HepG2 (cell line): ENCODE measurements around the gene OR13A1. TPM values are rescaled to one million over a fixed set of nuclear protein-coding genes. Genes with fewer than 3 reads are reported as not detected.

Experiments used
- ATAC-seq: fragments of 200-7000 bp; cut with Tn5 transposase; 3 replicates; pipeline ENCODE4 v1.9.1; 2020; ENCODE audit warnings: mild to moderate bottlenecking, moderate library complexity
- BruUV-seq: library from RNA; stranded (reverse); fragments of 400-500 nt; replicated peaks from 2 replicates; lab custom pipeline; 2021; lab: Mats Ljungman, UMichigan
- CTCF ChIA-PET: fragments of 300-600 bp; formaldehyde crosslinking; extraction: SDS; loops from one replicate; lab custom pipeline; 2021; ENCODE audit warnings: low total read pairs, inconsistent platforms, low intra/inter-chr PET ratio; lab: Yijun Ruan, JAX
- POLR2A ChIA-PET: fragments of 350-600 bp; sonication (Branson Sonifier 250); formaldehyde crosslinking; loops from one replicate; lab custom pipeline; 2020; ENCODE audit warnings: antibody characterized with exemption, inconsistent platforms; lab: Yijun Ruan, JAX
- DNase-seq: peaks from one replicate; pipeline ENCODE4 v3.0.0-alpha.2; 2015; ENCODE audit warnings: low spot score
- FAIRE-seq: peaks from 3 replicates; lab custom pipeline; 2011; peaks lifted over from hg19 to GRCh38; lab: Jason Lieb, UNC
- H2AFZ ChIP-seq: one replicate; pipeline ENCODE4 v1.6.1; 2011; ENCODE audit warnings: low read length, inconsistent platforms
- H3K27ac ChIP-seq: fragments of 300-600 bp; 3 replicates; pipeline ENCODE4 v1.8.0; 2011; ENCODE audit warnings: mixed run types, mild to moderate bottlenecking, mixed read lengths, low read length, inconsistent platforms; ENCODE audit not compliant: insufficient read depth; ENCODE audit errors: extremely low read length
- H3K27me3 ChIP-seq, 2 experiments: fragments of 200-600 bp in 1 of 2; 2 replicates in 1 of 2; 3 replicates in 1 of 2; pipeline versions ENCODE4 v1.6.0 to v1.8.0; 2011; ENCODE audit warnings: low read length in 2 of 2, mild to moderate bottlenecking in 2 of 2, moderate library complexity in 2 of 2, inconsistent platforms in 1 of 2; ENCODE audit not compliant: insufficient read depth in 2 of 2, control insufficient read depth in 1 of 2
- H3K36me3 ChIP-seq, 2 experiments: fragments of 200-600 bp in 1 of 2; replicated peaks in 1 of 2; 2 replicates in 1 of 2; 3 replicates in 1 of 2; pipeline versions ENCODE4 v1.5.1 to v1.8.0; 2011; ENCODE audit warnings: low read length in 2 of 2, inconsistent platforms in 1 of 2; ENCODE audit not compliant: insufficient read depth in 2 of 2, control insufficient read depth in 1 of 2
- H3K4me1 ChIP-seq: 2 replicates; pipeline ENCODE4 v1.5.1; 2012; ENCODE audit warnings: low read length, inconsistent platforms; ENCODE audit not compliant: insufficient read depth
- H3K4me2 ChIP-seq: 2 replicates; pipeline ENCODE4 v1.6.0; 2011; ENCODE audit warnings: low read depth, low read length, inconsistent platforms
- H3K4me3 ChIP-seq, 3 experiments: fragments of 200-600 bp in 1 of 3; sonication (generic), shearing (Covaris generic) in 1 of 3; replicated peaks in 1 of 3; 2 replicates each; pipeline ENCODE4 v1.5.1; 2011 to 2016; ENCODE audit warnings: low read length in 3 of 3, inconsistent platforms in 2 of 3, low read depth in 2 of 3, mild to moderate bottlenecking in 2 of 3, control low read depth in 1 of 3, mixed read lengths in 1 of 3; ENCODE audit not compliant: insufficient read depth in 1 of 3
- H3K79me2 ChIP-seq: one replicate; pipeline ENCODE4 v1.6.1; 2011; ENCODE audit warnings: low read length, inconsistent platforms; ENCODE audit not compliant: insufficient read depth
- H3K9ac ChIP-seq: 2 replicates; pipeline ENCODE4 v1.6.0; 2011; ENCODE audit warnings: mild to moderate bottlenecking, low read depth, low read length, inconsistent platforms; ENCODE audit not compliant: insufficient read depth
- H3K9me3 ChIP-seq: 2 replicates; pipeline ENCODE4 v1.5.1; 2012; ENCODE audit warnings: mild to moderate bottlenecking, low read length
- H4K20me1 ChIP-seq: 2 replicates; pipeline ENCODE4 v1.6.0; 2011; ENCODE audit warnings: inconsistent platforms, mild to moderate bottlenecking, low read length, moderate library complexity; ENCODE audit not compliant: insufficient read depth
- ASH2L ChIP-seq: fragments of 300-600, 200-600 bp; sonication (generic); IDR thresholded peaks from 2 replicates; pipeline ENCODE4 v1.7.0; 2017; ENCODE audit warnings: low read depth, mild to moderate bottlenecking, moderate library complexity, mixed read lengths, low read length; ENCODE audit not compliant: insufficient read length
- ATM ChIP-seq: fragments of 450-650 bp; IDR thresholded peaks from 2 replicates; pipeline ENCODE4 v1.7.1; 2017; ENCODE audit warnings: mild to moderate bottlenecking, borderline replicate concordance
- BRD4 ChIP-seq: sonication (generic); formaldehyde crosslinking; IDR thresholded peaks from 2 replicates; pipeline ENCODE4 v1.4.0; 2020; ENCODE audit warnings: missing genetic modification reagents
- CAMTA2 ChIP-seq: sonication (generic); formaldehyde crosslinking; IDR thresholded peaks from 2 replicates; pipeline ENCODE4 v1.4.0; 2020; ENCODE audit warnings: mild to moderate bottlenecking, missing genetic modification reagents, borderline replicate concordance
- CENPBD1 ChIP-seq: sonication (generic); formaldehyde crosslinking; IDR thresholded peaks from 2 replicates; pipeline ENCODE4 v1.8.0; 2022; ENCODE audit warnings: missing genetic modification reagents, low read depth, mild to moderate bottlenecking, borderline replicate concordance
- GATA4 ChIP-seq: sonication (generic); IDR thresholded peaks from 2 replicates; pipeline ENCODE4 v1.6.1; 2016; ENCODE audit warnings: antibody characterized with exemption, low read depth, borderline replicate concordance
- GATAD2A ChIP-seq: IDR thresholded peaks from 2 replicates; pipeline ENCODE4 v1.6.1; 2016
- HDAC2 ChIP-seq: sonication (generic); formaldehyde crosslinking; IDR thresholded peaks from 2 replicates; pipeline ENCODE4 v1.4.0; 2020; ENCODE audit warnings: missing genetic modification reagents
- MYC ChIP-seq: sonication (generic); formaldehyde crosslinking; IDR thresholded peaks from 2 replicates; pipeline ENCODE4 v1.9.0; 2021; ENCODE audit warnings: missing genetic modification reagents, borderline replicate concordance
- MYNN ChIP-seq: sonication (generic); formaldehyde crosslinking; IDR thresholded peaks from 2 replicates; pipeline ENCODE4 v1.4.0; 2020; ENCODE audit warnings: mild to moderate bottlenecking, low read depth, missing genetic modification reagents
- SAP130 ChIP-seq: IDR thresholded peaks from 2 replicates; pipeline ENCODE4 v1.6.1; 2016; ENCODE audit warnings: low read depth
- SIN3A ChIP-seq: IDR thresholded peaks from 2 replicates; pipeline ENCODE4 v1.6.1; 2011; ENCODE audit warnings: low read depth, mild to moderate bottlenecking, control low read depth, low read length, borderline replicate concordance
- SMARCC2 ChIP-seq: fragments of 450-650 bp; IDR thresholded peaks from 2 replicates; pipeline ENCODE4 v1.6.1; 2017; ENCODE audit warnings: antibody characterized with exemption, mild to moderate bottlenecking
- TAF15 ChIP-seq: fragments of 200-400 bp; formaldehyde crosslinking; IDR thresholded peaks from one replicate; pipeline ENCODE4 v1.6.1; 2018; ENCODE audit warnings: mild to moderate bottlenecking, low read depth, low read length; ENCODE audit not compliant: poor library complexity, severe bottlenecking
- THAP8 ChIP-seq: sonication (generic); formaldehyde crosslinking; IDR thresholded peaks from 2 replicates; pipeline ENCODE4 v1.5.1; 2020; ENCODE audit warnings: missing genetic modification reagents, mild to moderate bottlenecking, borderline replicate concordance
- TRIM24 ChIP-seq: sonication (generic); formaldehyde crosslinking; IDR thresholded peaks from 2 replicates; pipeline ENCODE4 v1.8.0; 2022; ENCODE audit warnings: mild to moderate bottlenecking, missing genetic modification reagents
- ZNF136 ChIP-seq: sonication (generic); formaldehyde crosslinking; IDR thresholded peaks from 2 replicates; pipeline ENCODE4 v1.8.1; 2022; ENCODE audit warnings: low read depth, mild to moderate bottlenecking, moderate library complexity, missing genetic modification reagents
- WGBS: methylation state at CpG from one replicate; pipeline ENCODE4 v1.1.6; 2017; ENCODE audit warnings: low lambda C conversion rate; 5-methylcytosine and 5-hydroxymethylcytosine counted together
- in situ Hi-C: cut with HindIII; loops from 2 replicates; pipeline ENCODE4 v1.10.0; 2017; ENCODE audit warnings: low pct_unique_long_range_greater_than_20kb; ENCODE audit not compliant: extremely low pct_ligation_motif_present
- intact Hi-C: fragments of 100-400 bp; cut with micrococcal nuclease; formaldehyde crosslinking; loops from one replicate; pipeline ENCODE4 v1.10.0; 2022; ENCODE audit not compliant: unreplicated experiment
- polyA plus RNA-seq, 8 experiments: library from polyadenylated mRNA; depleted of rRNA in 3 of 8; stranded (reverse) in 7 of 8; unstranded in 1 of 8; fragments of >200 nt; fragmentation: Illumina TruSeq in 4 of 8; extraction: Trizol in 4 of 8; gene quantifications; 2 replicates each; pipeline versions ENCODE4 v1.2.1 to v1.2.3, GENCODE V29; 2011 to 2016; ENCODE audit warnings: low read depth in 4 of 8, missing spikeins in 1 of 8, mixed read lengths in 1 of 8; ENCODE audit not compliant: insufficient read depth in 1 of 8
- total RNA-seq, 5 experiments: library from RNA; depleted of rRNA; stranded (reverse); fragments of >200 nt; fragmentation: Illumina TruSeq; extraction: Trizol; gene quantifications; 2 replicates each; pipeline ENCODE4 v1.2.3, GENCODE V29; 2016; ENCODE audit warnings: low read depth in 1 of 5
- TF ChIP-seq, protein P1 (sequence below): sonication (generic); formaldehyde crosslinking; IDR thresholded peaks from 2 replicates; pipeline ENCODE4 v1.4.0; 2020; ENCODE audit warnings: missing genetic modification reagents
- TF ChIP-seq, protein P2 (sequence below): sonication (generic); formaldehyde crosslinking; IDR thresholded peaks from 2 replicates; pipeline ENCODE4 v1.4.0; 2020; ENCODE audit warnings: missing genetic modification reagents, low read depth, mild to moderate bottlenecking, borderline replicate concordance

OR13A1 gene
- total and polyA plus RNA-seq, 2 of the 13 experiments (the other 11 are each of a cell fraction or from before 2014, with no cell fraction given): not detected

GRCh38 chr10:45353186-45353585 is 37.8 kb upstream of the OR13A1 start:
- no peaks in the 10 kb centered on the region for H4K20me1 ChIP-seq
- WGBS: 18% methylated on average over 1 of the region's 1 CpG
- intact Hi-C loops: no loop called here
- TF ChIP-seq SIN3A: no peak
- TF ChIP-seq HDAC2 (CRISPR knock-in tag): no peak
- no peak for TF ChIP-seq ATM
- no peak for TF ChIP-seq GATAD2A (CRISPR knock-in tag)
- TF ChIP-seq, protein P1, sequence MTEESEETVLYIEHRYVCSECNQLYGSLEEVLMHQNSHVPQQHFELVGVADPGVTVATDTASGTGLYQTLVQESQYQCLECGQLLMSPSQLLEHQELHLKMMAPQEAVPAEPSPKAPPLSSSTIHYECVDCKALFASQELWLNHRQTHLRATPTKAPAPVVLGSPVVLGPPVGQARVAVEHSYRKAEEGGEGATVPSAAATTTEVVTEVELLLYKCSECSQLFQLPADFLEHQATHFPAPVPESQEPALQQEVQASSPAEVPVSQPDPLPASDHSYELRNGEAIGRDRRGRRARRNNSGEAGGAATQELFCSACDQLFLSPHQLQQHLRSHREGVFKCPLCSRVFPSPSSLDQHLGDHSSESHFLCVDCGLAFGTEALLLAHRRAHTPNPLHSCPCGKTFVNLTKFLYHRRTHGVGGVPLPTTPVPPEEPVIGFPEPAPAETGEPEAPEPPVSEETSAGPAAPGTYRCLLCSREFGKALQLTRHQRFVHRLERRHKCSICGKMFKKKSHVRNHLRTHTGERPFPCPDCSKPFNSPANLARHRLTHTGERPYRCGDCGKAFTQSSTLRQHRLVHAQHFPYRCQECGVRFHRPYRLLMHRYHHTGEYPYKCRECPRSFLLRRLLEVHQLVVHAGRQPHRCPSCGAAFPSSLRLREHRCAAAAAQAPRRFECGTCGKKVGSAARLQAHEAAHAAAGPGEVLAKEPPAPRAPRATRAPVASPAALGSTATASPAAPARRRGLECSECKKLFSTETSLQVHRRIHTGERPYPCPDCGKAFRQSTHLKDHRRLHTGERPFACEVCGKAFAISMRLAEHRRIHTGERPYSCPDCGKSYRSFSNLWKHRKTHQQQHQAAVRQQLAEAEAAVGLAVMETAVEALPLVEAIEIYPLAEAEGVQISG (CRISPR knock-in tag): no peak
- no peak for TF ChIP-seq CENPBD1 (CRISPR knock-in tag)
- no peak for TF ChIP-seq THAP8 (CRISPR knock-in tag)
- TF ChIP-seq ASH2L: no peak
- no peak for TF ChIP-seq CAMTA2 (CRISPR knock-in tag)
- no peak for TF ChIP-seq MYC (CRISPR knock-in tag)
- TF ChIP-seq TAF15: no peak
- no peak for TF ChIP-seq MYNN (CRISPR knock-in tag)
- TF ChIP-seq SAP130 (CRISPR knock-in tag): no peak
- TF ChIP-seq, protein P2, sequence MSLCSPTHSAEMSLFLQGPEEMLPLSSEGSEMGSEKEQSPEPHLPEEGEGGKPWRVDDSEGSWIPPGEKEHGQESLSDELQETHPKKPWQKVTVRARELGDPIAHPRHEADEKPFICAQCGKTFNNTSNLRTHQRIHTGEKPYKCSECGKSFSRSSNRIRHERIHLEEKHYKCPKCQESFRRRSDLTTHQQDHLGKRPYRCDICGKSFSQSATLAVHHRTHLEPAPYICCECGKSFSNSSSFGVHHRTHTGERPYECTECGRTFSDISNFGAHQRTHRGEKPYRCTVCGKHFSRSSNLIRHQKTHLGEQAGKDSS: no peak
- TF ChIP-seq BRD4 (CRISPR knock-in tag): no peak
- no peak for TF ChIP-seq TRIM24 (CRISPR knock-in tag)
- TF ChIP-seq SMARCC2: no peak
- no peak for TF ChIP-seq ZNF136 (CRISPR knock-in tag)
- TF ChIP-seq GATA4: no peak
- H3K4me1 ChIP-seq: no peaks in the 10 kb centered on the region
- no peak overlapping the region for H3K9ac ChIP-seq
- no TSS peak for BruUV-seq
- ChIA-PET CTCF (no interaction called here), POLR2A (no interaction called here)
- H3K9me3 ChIP-seq: no peaks in the 10 kb centered on the region
- ATAC-seq (no peak), FAIRE-seq (no peak), DNase-seq (no peak)
- no peak overlapping the region for H3K4me3 ChIP-seq
- H3K4me2 ChIP-seq: no peak overlapping the region
- no peak overlapping the region for H3K27ac ChIP-seq
- H2AFZ ChIP-seq: no peak overlapping the region
- in situ Hi-C loops: no loop called here
- H3K36me3 ChIP-seq: no peaks in the 10 kb centered on the region
- H3K79me2 ChIP-seq: no peaks in the 10 kb centered on the region
- H3K27me3 ChIP-seq: no peaks in the 10 kb centered on the region; a peak in 1 of 5 replicates
